Measurements from ENCODE around the gene RBM45.

DNA sequence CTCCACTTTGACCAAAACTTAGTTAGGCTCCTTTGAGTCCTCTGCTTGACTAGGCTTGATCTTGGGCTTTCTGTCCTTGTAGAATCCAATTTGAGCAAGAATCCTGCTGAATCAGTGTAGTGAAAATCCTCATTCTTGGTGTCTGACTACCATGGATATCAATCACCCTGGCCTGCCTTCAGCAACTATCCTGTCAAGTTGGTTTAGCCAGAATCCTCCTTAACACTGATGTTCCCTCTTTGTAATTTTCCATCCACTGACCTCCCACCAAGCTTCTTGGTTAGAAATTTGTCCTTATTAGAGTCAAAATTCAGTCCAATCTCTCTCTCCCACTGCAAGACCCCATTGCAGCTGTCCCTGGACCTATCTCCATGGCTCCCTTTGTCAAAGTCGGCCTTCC lies 494 bp upstream of the RBM45 start:
- TF ChIP-seq, protein P1, sequence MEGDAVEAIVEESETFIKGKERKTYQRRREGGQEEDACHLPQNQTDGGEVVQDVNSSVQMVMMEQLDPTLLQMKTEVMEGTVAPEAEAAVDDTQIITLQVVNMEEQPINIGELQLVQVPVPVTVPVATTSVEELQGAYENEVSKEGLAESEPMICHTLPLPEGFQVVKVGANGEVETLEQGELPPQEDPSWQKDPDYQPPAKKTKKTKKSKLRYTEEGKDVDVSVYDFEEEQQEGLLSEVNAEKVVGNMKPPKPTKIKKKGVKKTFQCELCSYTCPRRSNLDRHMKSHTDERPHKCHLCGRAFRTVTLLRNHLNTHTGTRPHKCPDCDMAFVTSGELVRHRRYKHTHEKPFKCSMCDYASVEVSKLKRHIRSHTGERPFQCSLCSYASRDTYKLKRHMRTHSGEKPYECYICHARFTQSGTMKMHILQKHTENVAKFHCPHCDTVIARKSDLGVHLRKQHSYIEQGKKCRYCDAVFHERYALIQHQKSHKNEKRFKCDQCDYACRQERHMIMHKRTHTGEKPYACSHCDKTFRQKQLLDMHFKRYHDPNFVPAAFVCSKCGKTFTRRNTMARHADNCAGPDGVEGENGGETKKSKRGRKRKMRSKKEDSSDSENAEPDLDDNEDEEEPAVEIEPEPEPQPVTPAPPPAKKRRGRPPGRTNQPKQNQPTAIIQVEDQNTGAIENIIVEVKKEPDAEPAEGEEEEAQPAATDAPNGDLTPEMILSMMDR (IDR thresholded peaks at IDR 0.05; ENCODE audit: insufficient read depth, low read length, poor library complexity, severe bottlenecking), result no peak
- TF ChIP-seq EZH2phosphoT487 (conservative IDR thresholded peaks at IDR 0.05; ENCODE audit: low read length), result no peak

Data from SU-DHL-6 (cell line).